WTC11 (cell line): ENCODE data around the gene UMAD1.

ENCODE experiments used
- CREB1 ChIP-seq: sonication (generic); formaldehyde crosslinking; IDR thresholded peaks from 2 replicates; pipeline ENCODE4 v1.8.0; 2023; ENCODE audit warnings: mild to moderate bottlenecking, missing genetic modification reagents
- FOXJ3 ChIP-seq: sonication (generic); formaldehyde crosslinking; IDR thresholded peaks from 2 replicates; pipeline ENCODE4 v1.9.0; 2021; ENCODE audit warnings: missing genetic modification reagents, mild to moderate bottlenecking, borderline replicate concordance
- GRHL2 ChIP-seq: fragments of 250-450 bp; sonication (Bioruptor Pico); IDR thresholded peaks from 2 replicates; pipeline ENCODE4 v1.8.0; 2022; ENCODE audit warnings: mild to moderate bottlenecking, moderate library complexity; ENCODE audit not compliant: insufficient replicate concordance, severe bottlenecking
- MXD4 ChIP-seq: fragments of 250-450 bp; sonication (Bioruptor Pico); IDR thresholded peaks from 2 replicates; pipeline ENCODE4 v1.8.0; 2021; ENCODE audit warnings: mild to moderate bottlenecking, moderate library complexity, borderline replicate concordance
- NFE2L1 ChIP-seq: sonication (generic); formaldehyde crosslinking; IDR thresholded peaks from 2 replicates; pipeline ENCODE4 v1.8.1; 2023; ENCODE audit warnings: missing genetic modification reagents
- SP1 ChIP-seq: sonication (generic); formaldehyde crosslinking; conservative IDR thresholded peaks from 2 replicates; pipeline ENCODE4 v1.8.1; 2022; ENCODE audit warnings: missing genetic modification reagents
- ZBTB21 ChIP-seq: sonication (generic); formaldehyde crosslinking; IDR thresholded peaks from 2 replicates; pipeline ENCODE4 v1.8.1; 2023; ENCODE audit warnings: mild to moderate bottlenecking, missing genetic modification reagents, borderline replicate concordance
- ZNF121 ChIP-seq: sonication (generic); formaldehyde crosslinking; IDR thresholded peaks from 2 replicates; pipeline ENCODE4 v1.8.0; 2023; ENCODE audit warnings: missing genetic modification reagents
- ZNF232 ChIP-seq: sonication (generic); formaldehyde crosslinking; IDR thresholded peaks from 2 replicates; pipeline ENCODE4 v1.8.0; 2022; ENCODE audit warnings: mild to moderate bottlenecking, missing genetic modification reagents
- ZNF396 ChIP-seq: fragments of 250-450 bp; sonication (Bioruptor Pico); IDR thresholded peaks from 2 replicates; pipeline ENCODE4 v1.8.0; 2021; ENCODE audit warnings: mild to moderate bottlenecking, moderate library complexity, borderline replicate concordance
- TF ChIP-seq, protein P1 (sequence below): fragments of 200-600 bp; IDR thresholded peaks from 2 replicates; pipeline ENCODE4 v1.8.0; 2022; ENCODE audit warnings: antibody characterized with exemption
- TF ChIP-seq, protein P2 (sequence below): sonication (generic); formaldehyde crosslinking; IDR thresholded peaks from 2 replicates; pipeline ENCODE4 v1.8.1; 2023; ENCODE audit warnings: mild to moderate bottlenecking, missing genetic modification reagents, moderate library complexity
- TF ChIP-seq, protein P3 (sequence below): sonication (generic); formaldehyde crosslinking; IDR thresholded peaks from 2 replicates; pipeline ENCODE4 v1.8.1; 2022; ENCODE audit warnings: low read depth, mild to moderate bottlenecking, moderate library complexity, missing genetic modification reagents, borderline replicate concordance
- TF ChIP-seq, protein P4 (sequence below): sonication (generic); formaldehyde crosslinking; conservative IDR thresholded peaks from 2 replicates; pipeline ENCODE4 v1.8.1; 2022; ENCODE audit warnings: mild to moderate bottlenecking, missing genetic modification reagents

DNA sequence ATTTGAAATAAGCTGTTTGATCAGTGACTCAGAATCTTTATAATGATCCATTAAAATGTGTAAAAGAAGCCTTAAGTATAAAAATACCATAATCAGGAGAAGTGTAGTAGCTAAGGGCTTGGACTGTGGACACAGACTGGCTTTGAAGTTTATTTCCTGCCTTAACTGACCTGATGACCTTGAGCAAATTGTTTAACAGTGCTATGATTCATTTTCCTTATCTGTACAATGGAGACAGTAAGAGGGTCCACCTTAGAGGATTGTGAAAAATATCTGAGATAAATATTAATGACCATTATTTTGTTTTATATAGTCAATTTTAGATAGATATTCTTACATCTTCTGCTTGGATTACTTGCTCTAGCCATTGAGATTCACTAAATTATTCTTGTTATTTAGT is 91.2 kb downstream of the UMAD1 start:
- TF ChIP-seq, protein P1, sequence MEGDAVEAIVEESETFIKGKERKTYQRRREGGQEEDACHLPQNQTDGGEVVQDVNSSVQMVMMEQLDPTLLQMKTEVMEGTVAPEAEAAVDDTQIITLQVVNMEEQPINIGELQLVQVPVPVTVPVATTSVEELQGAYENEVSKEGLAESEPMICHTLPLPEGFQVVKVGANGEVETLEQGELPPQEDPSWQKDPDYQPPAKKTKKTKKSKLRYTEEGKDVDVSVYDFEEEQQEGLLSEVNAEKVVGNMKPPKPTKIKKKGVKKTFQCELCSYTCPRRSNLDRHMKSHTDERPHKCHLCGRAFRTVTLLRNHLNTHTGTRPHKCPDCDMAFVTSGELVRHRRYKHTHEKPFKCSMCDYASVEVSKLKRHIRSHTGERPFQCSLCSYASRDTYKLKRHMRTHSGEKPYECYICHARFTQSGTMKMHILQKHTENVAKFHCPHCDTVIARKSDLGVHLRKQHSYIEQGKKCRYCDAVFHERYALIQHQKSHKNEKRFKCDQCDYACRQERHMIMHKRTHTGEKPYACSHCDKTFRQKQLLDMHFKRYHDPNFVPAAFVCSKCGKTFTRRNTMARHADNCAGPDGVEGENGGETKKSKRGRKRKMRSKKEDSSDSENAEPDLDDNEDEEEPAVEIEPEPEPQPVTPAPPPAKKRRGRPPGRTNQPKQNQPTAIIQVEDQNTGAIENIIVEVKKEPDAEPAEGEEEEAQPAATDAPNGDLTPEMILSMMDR: no peak
- TF ChIP-seq ZNF121 (CRISPR knock-in tag): no peak
- TF ChIP-seq, protein P2, sequence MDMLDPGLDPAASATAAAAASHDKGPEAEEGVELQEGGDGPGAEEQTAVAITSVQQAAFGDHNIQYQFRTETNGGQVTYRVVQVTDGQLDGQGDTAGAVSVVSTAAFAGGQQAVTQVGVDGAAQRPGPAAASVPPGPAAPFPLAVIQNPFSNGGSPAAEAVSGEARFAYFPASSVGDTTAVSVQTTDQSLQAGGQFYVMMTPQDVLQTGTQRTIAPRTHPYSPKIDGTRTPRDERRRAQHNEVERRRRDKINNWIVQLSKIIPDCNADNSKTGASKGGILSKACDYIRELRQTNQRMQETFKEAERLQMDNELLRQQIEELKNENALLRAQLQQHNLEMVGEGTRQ: no peak
- TF ChIP-seq, protein P3, sequence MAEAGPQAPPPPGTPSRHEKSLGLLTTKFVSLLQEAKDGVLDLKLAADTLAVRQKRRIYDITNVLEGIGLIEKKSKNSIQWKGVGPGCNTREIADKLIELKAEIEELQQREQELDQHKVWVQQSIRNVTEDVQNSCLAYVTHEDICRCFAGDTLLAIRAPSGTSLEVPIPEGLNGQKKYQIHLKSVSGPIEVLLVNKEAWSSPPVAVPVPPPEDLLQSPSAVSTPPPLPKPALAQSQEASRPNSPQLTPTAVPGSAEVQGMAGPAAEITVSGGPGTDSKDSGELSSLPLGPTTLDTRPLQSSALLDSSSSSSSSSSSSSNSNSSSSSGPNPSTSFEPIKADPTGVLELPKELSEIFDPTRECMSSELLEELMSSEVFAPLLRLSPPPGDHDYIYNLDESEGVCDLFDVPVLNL (CRISPR knock-in tag): no peak
- no peak for TF ChIP-seq MXD4 (CRISPR knock-in tag)
- TF ChIP-seq NFE2L1: no peak
- TF ChIP-seq FOXJ3: no peak
- TF ChIP-seq, protein P4, sequence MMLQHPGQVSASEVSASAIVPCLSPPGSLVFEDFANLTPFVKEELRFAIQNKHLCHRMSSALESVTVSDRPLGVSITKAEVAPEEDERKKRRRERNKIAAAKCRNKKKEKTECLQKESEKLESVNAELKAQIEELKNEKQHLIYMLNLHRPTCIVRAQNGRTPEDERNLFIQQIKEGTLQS (CRISPR knock-in tag): no peak
- TF ChIP-seq CREB1 (CRISPR knock-in tag): no peak
- no peak for TF ChIP-seq GRHL2 (CRISPR knock-in tag)
- TF ChIP-seq ZNF396: no peak
- no peak for TF ChIP-seq ZBTB21 (CRISPR knock-in tag)
- no peak for TF ChIP-seq ZNF232 (CRISPR knock-in tag)
- no peak for TF ChIP-seq SP1 (CRISPR knock-in tag)
